Duodenal mucosa (tissue), 2 donors: ENCODE results near the gene WWTR1.

Source experiments
- H3K27ac ChIP-seq: one replicate; pipeline ENCODE4 v1.7.0; 2013; ENCODE audit warnings: low read depth, low read length
- H3K27me3 ChIP-seq, 2 donors: one replicate each; pipeline ENCODE4 v1.7.0; 2013; ENCODE audit warnings: low read length in 2 of 2, control low read depth in 1 of 2; ENCODE audit not compliant: insufficient read depth in 2 of 2, control insufficient read depth in 1 of 2
- H3K36me3 ChIP-seq, 2 donors: one replicate each; pipeline ENCODE4 v1.7.0; 2013; ENCODE audit warnings: low read length in 2 of 2, control low read depth in 1 of 2; ENCODE audit not compliant: insufficient read depth in 2 of 2, control insufficient read depth in 1 of 2
- H3K4me1 ChIP-seq, 2 donors: one replicate each; pipeline ENCODE4 v1.7.0; 2013; ENCODE audit warnings: low read length in 2 of 2, control low read depth in 1 of 2; ENCODE audit not compliant: insufficient read depth in 2 of 2, control insufficient read depth in 1 of 2
- H3K4me3 ChIP-seq, 2 donors: one replicate each; pipeline ENCODE4 v1.7.0; 2013; ENCODE audit warnings: low read length in 2 of 2, low read depth in 1 of 2
- H3K9ac ChIP-seq, 2 donors: one replicate each; pipeline ENCODE4 v1.7.0; 2013; ENCODE audit warnings: low read length in 2 of 2, low read depth in 1 of 2
- H3K9me3 ChIP-seq, 2 donors: one replicate each; pipeline ENCODE4 v1.7.0; 2013; ENCODE audit warnings: low read length in 2 of 2, control low read depth in 1 of 2; ENCODE audit not compliant: control insufficient read depth in 1 of 2

The WWTR1 gene

GRCh38 chr3:149678351-149678950, 20.6 kb upstream of the WWTR1 start:
- H3K36me3 ChIP-seq: no peaks in the 10 kb centered on the region
- H3K9me3 ChIP-seq: no peaks in the 10 kb centered on the region
- no peak overlapping the region for H3K27ac ChIP-seq
- no peaks in the 10 kb centered on the region for H3K27me3 ChIP-seq
- no peaks in the 10 kb centered on the region for H3K4me1 ChIP-seq
- no peak overlapping the region for H3K4me3 ChIP-seq
- no peak overlapping the region for H3K9ac ChIP-seq

GRCh38 chr3:149673393-149673792, 15.6 kb upstream of the WWTR1 start:
- Histone ChIP-seq H3K4me3 (no peak overlapping the region), H3K36me3 (no peaks in the 10 kb centered on the region), H3K9me3 (no peaks in the 10 kb centered on the region), H3K4me1 (no peaks in the 10 kb centered on the region), H3K9ac (no peak overlapping the region), H3K27ac (no peak overlapping the region), H3K27me3 (no peaks in the 10 kb centered on the region)

- H3K36me3 ChIP-seq: no peaks in the 10 kb centered on the region
- no peaks in the 10 kb centered on the region for H3K4me1 ChIP-seq
- no peaks in the 10 kb centered on the region for H3K27me3 ChIP-seq
- no peaks in the 10 kb centered on the region for H3K9me3 ChIP-seq
- H3K4me3 ChIP-seq: no peak overlapping the region
- H3K9ac ChIP-seq: no peak overlapping the region
- H3K27ac ChIP-seq: no peak overlapping the region
Observed at GRCh38 chr3:149670742-149671492, 13.1 kb upstream of the WWTR1 start.

- H3K27ac ChIP-seq: no peak overlapping the region
- H3K36me3 ChIP-seq: no peaks in the 10 kb centered on the region
- no peak overlapping the region for H3K9ac ChIP-seq
- no peaks in the 10 kb centered on the region for H3K9me3 ChIP-seq
- no peak overlapping the region for H3K4me3 ChIP-seq
- H3K27me3 ChIP-seq: no peaks in the 10 kb centered on the region
- no peaks in the 10 kb centered on the region for H3K4me1 ChIP-seq
Observed at GRCh38 chr3:149667576-149667975, 9.8 kb upstream of the WWTR1 start.

- Histone ChIP-seq H3K27ac (no peak overlapping the region), H3K4me1 (no peaks in the 10 kb centered on the region), H3K27me3 (peaks cover 0 to 1% of the 10 kb centered on the region in 2 donors), H3K4me3 (no peak overlapping the region), H3K36me3 (no peaks in the 10 kb centered on the region), H3K9ac (no peak overlapping the region), H3K9me3 (no peaks in the 10 kb centered on the region)
Observed at GRCh38 chr3:149663966-149664365, 6.1 kb upstream of the WWTR1 start.

- Histone ChIP-seq H3K9me3 (no peaks in the 10 kb centered on the region), H3K9ac (no peak overlapping the region), H3K4me3 (no peak overlapping the region), H3K27ac (no peak overlapping the region), H3K36me3 (no peaks in the 10 kb centered on the region), H3K27me3 (peaks cover 13 to 14% of the 10 kb centered on the region in 2 donors), H3K4me1 (peaks cover 6% of the 10 kb centered on the region in 2 donors)
Observed at GRCh38 chr3:149662240-149662887, 4.5 kb upstream of the WWTR1 start.

GRCh38 chr3:149660462-149660861, 2.6 kb upstream of the WWTR1 start:
- Histone ChIP-seq H3K9me3 (no peaks in the 10 kb centered on the region), H3K27me3 (peaks cover 17 to 23% of the 10 kb centered on the region in 2 donors), H3K36me3 (no peaks in the 10 kb centered on the region), H3K4me3 (no peak overlapping the region), H3K4me1 (peaks cover 6 to 12% of the 10 kb centered on the region in 2 donors), H3K27ac (no peak overlapping the region), H3K9ac (no peak overlapping the region)

GRCh38 chr3:149658744-149659497, 1.1 kb upstream of the WWTR1 start:
- Histone ChIP-seq H3K9ac (peak overlapping the region; percentile 71 to 81), H3K4me3 (peak overlapping the region; percentile 70 to 77), H3K36me3 (no peaks in the 10 kb centered on the region), H3K9me3 (no peaks in the 10 kb centered on the region), H3K27me3 (peaks cover 17 to 23% of the 10 kb centered on the region in 2 donors), H3K27ac (peak overlapping the region; percentile 91), H3K4me1 (peaks cover 6 to 12% of the 10 kb centered on the region in 2 donors)

GRCh38 chr3:149657321-149657925, 402 bp downstream of the WWTR1 start:
- H3K36me3 ChIP-seq: no peaks in the 10 kb centered on the region
- H3K4me1 ChIP-seq: peaks cover 6 to 12% of the 10 kb centered on the region in 2 donors
- H3K9me3 ChIP-seq: no peaks in the 10 kb centered on the region
- H3K27ac ChIP-seq: peak overlapping the region; percentile 91
- H3K27me3 ChIP-seq: peaks cover 17 to 23% of the 10 kb centered on the region in 2 donors
- peak overlapping the region; percentile 71 to 81 for H3K9ac ChIP-seq
- peak overlapping the region; percentile 70 to 77 for H3K4me3 ChIP-seq
